Retina (tissue), 1 donor: ENCODE measurements around the gene STX18.
A peak's percentile ranks its signal among the peaks of the same experiment; 100 is the strongest.
"Not testable (repeated sequence)": the region's sequence is repeated elsewhere in the genome, so short reads cannot be mapped to it uniquely, and the experiment has no call there.

Experiments used
- DNase-seq: peaks from one replicate; pipeline ENCODE4 v3.0.0-alpha.2; 2016

The STX18 gene

DNA sequence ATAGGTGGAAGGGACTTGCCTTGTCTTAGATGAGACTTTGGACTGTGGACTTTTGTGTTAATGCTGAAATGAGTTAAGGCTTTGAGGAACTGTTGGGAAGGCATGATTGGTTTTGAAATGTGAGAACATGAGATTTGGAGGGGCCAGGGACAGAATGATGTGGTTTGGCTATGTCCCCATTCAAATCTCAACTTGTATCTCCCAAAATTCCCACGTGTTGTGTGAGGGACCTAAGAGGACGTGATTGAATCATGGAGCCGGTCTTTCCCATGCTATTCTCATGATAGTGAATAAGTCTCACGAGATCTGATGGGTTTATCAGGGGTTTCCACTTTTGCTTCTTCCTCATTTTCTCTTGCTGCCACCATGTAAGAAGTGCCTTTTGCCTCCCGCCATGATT, 10.2 kb upstream of the STX18 start:
- not testable (repeated sequence) for DNase-seq

GRCh38 chr4:4550161-4550560, 8.3 kb upstream of the STX18 start:
- DNase-seq, result not testable (repeated sequence)

- DNase-seq, result no peak
These were observed 7.7 kb upstream of the STX18 start for GRCh38 chr4:4549534-4549933.

DNA sequence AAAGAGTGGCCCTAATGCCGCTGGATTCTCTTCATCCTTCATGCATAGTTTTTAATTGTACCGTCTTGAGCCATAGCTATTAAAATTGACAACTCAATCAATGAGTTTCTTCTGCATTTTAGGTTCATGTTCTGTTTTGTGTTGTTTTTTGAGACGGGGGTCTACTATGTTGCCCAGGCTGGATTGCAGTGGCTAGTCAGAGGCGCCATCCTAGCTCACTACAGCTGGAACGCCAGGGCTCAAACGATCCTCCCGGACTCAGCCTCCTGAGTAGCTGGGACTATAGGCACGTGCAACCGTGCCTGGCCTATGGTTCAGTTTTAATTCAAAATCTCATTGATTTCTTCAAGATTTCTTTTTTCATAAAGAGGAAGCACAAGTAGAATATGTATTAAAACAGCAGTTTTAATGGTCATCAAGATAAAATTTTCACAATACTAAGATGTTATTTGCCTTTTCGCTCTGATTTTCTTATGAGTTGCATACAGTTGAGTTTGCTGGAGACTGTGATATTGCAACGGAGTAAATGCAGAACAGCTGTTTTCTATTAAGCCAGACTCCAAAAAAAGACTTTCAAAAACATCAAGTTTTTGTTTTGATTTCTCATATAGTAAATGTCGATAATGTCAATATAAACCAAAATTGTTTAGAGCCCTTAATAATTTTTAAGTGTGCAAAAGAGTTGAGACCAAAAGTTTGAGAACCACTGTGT, 1.1 kb upstream of the STX18 start:
- no peak for DNase-seq

DNA sequence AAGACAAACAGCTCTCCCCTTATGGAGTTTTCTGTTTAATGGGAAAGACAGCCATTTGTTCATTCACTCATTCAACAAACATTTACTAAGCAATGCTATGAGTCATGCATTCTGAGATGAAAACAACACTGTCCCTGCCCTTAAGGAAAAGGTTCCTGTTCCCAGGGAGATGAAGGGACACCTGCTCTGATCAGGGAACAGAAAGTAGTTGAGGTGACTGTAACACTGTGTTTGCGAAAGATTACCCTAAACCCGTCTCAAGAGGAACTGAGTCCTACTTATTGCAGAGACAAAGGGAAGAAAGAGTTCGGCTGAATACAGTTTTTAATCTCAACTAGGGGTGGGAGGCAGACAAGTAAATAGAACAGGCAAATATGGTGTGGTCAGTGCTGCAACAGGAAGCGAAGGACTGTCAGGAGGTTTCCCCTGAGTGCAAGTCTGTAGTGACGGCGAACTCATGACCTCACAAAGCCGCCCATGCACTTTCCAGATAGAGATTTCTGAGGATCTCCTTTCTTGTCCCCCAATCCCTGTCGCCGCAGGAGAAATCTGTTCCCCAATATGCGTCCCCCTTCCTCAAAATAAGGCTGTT, 712 bp downstream of the STX18 start:
- DNase-seq, result no peak

- DNase-seq, result no peak
These were observed 2.4 kb downstream of the STX18 start for GRCh38 chr4:4539481-4539880.

DNA sequence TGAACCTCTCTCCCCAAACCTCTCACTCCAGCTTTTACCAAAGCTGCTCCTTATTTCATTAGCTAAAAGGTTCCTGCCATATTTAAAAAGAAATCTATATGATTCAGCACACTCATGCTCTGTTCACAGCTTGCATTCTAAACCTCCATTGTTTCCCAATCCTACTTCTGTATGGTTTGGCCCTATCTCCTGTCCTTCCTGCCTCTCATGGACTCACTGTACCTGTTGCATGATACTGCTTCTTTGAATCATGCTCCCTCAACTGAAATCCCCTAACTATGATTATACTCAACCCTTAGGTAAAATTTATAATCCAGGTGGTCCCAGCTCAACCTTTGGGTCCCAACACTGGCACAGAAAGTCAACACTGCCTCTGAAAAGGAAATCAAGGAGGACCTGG, 6.3 kb downstream of the STX18 start:
- DNase-seq, result no peak

- DNase-seq, result no peak
These were observed 7.2 kb downstream of the STX18 start for GRCh38 chr4:4534515-4535145.

DNA sequence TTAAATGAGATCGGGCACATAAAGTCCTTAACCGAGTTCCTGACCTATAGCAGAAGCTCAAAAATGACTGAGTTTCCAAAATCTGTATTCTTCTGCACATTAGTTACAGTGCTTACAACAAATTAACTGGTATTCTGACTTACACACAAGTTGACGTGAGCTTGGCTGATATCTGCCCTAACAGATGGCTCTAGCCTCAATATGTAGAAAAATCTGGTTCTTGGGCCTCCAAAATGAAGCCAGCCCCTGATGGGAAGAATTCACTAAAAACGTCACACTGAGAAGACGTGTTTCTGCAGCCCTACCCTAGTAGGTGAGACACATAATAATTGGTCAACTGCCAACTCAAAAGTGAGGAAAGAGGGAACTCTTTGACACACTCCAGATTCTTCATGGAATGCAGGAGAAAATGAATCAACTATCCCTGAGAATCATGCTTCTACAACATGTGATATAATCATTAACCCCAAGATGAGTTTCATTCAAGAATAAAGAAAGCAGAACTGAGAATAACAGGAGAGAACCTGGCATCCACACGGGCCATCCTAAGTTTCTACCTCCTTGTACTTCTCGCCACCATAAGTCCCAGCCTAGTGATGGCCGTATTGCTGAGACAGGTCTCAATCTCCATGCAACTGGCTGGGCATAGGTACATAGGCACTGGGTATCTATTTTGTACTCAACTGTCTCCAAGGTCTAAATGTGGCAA, 8.2 kb downstream of the STX18 start:
- no peak for DNase-seq

DNA sequence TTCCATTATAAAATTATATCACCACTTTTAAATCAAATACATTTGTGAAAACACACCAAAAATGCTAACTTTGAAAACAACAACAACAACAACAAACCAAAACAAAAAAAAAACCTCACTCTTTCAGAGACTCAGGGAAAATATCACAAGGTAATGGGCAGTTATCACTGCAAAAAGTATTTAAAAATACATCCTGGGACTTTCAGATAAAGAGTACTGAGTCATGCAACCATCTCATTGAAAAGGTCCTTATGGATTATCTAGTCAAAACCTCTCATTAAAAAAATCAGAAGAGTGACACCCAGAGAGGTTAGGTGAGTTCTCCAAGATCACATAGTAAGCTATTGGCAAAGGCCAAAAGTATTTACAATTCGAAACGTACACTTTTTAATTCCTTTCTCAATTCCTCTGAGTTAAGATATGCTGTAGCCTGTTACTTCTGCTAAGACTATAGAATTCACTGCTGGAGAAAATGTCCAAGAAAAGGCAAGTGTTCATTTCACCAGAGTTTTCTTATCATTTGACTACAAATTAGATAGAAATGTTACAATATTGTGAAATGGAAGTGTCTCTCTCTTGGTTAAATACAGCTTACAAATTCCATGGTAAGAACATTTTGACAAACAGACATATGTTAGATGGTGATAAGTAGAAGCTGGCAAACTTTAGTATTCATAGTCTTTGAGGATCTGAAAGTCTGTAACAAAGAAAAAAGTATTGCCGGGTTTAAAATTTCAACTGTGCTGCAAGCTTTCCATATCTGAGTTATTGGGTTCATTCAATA, 9.3 kb downstream of the STX18 start:
- DNase-seq, result no peak

- no peak for DNase-seq
These were observed 12.5 kb downstream of the STX18 start for GRCh38 chr4:4529392-4529791.

GRCh38 chr4:4526401-4526800, 15.4 kb downstream of the STX18 start:
- DNase-seq, result no peak

GRCh38 chr4:4524364-4524763, 17.5 kb downstream of the STX18 start:
- peak; percentile 45 for DNase-seq

- no peak for DNase-seq
These were observed 20.1 kb downstream of the STX18 start for GRCh38 chr4:4521731-4522130.

- DNase-seq, result peak; percentile 76
These were observed 20.7 kb downstream of the STX18 start for GRCh38 chr4:4521136-4521535.

- no peak for DNase-seq
These were observed 22.5 kb downstream of the STX18 start for GRCh38 chr4:4519297-4519894.

- no peak for DNase-seq
These were observed 23.1 kb downstream of the STX18 start for GRCh38 chr4:4518747-4519146.

DNA sequence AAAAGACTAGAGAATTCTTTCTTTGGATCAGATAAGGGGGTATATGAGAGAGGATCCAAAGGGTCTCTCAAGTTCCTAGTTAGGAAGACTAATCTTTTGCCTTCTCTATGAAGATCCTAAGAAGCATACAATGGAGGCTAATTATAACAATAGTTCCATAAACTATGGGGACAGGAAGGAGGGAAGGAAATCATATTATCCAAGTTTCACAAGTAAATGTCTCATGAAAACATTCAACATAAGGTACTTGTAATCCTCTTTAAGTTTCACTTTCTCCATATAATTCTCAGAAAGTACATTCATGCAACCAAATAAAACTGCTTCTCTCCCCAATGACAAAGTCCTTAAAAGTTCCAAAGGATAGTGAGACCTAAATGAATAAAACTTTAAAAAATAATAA, 27.1 kb downstream of the STX18 start:
- no peak for DNase-seq

DNA sequence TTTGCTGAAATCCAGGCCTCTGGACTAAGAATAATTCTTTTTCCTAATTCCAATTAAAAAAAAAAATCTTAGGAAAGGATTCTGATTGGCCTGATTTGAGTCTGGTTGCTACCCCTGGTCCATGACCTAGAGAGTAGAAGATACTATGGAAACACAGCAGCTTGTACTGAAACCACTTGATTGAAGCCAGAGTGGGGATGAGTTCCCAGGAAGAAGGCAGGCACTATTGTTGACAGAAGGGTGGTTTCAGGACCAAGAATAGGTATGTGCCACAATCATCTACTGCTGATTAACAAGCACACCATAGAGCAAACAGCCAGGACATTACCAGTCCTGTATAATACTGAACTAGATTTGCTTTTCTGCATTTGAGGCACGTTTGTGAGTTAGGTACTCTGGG, 29.6 kb downstream of the STX18 start:
- DNase-seq, result no peak

DNA sequence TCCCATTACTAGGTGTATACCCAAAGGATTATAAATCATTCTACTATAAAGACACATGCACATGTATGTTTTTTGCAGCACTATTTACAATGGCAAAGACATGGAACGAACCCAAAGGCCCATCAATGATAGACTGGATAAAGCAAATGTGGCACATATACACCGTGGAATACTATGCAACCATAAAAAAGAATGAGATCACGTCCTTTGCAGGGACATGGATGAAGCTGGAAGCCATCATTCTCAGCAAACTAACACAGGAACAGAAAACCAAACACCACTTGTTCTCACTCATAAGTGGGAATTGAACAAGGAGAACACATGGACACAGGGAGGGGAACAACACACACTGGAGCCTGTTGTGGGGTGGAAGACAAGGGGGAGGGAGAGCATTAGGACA, 31.2 kb downstream of the STX18 start:
- DNase-seq, result not testable (repeated sequence)

GRCh38 chr4:4509521-4509920, 32.3 kb downstream of the STX18 start:
- DNase-seq, result no peak

DNA sequence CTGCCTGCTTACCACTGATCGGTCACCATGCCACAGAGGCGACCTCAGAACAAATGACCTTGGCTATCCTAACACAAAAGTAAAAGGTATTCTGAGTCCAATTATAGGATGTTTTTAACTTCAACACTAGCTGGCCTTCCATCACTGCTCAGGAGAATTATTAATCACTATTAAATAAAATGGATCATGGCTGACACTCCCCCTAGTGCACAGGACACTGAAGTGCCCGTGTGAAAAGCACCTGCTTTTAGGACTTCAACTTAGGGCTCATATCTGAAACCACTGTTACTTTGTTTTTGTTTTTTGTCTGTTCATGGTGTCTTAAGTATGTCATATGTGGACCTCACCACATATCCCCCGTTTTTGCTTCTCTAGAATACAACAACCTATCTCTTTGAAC, 33.9 kb downstream of the STX18 start:
- no peak for DNase-seq

GRCh38 chr4:4507403-4507802, 34.4 kb downstream of the STX18 start:
- no peak for DNase-seq
